IMR-90 (cell line): ENCODE results near the gene KRT5. TPM values are rescaled to one million over a fixed set of nuclear protein-coding genes. Genes with fewer than 3 reads are reported as not detected.

ENCODE experiments used
- ATAC-seq: fragments of 200-7000 bp; cut with Tn5 transposase; 2 replicates; pipeline ENCODE4 v1.9.1; 2020; ENCODE audit warnings: low read depth, mild to moderate bottlenecking, moderate library complexity
- BruUV-seq: library from RNA; stranded (reverse); fragments of 400-500 nt; replicated peaks from 2 replicates; lab custom pipeline; 2021; lab: Mats Ljungman, UMichigan
- CTCF ChIA-PET: fragments of 300-600 bp; formaldehyde crosslinking; extraction: SDS; loops from one replicate; lab custom pipeline; 2021; ENCODE audit warnings: antibody characterized with exemption; lab: Yijun Ruan, JAX
- POLR2A ChIA-PET: fragments of 300-600 bp; sonication (Branson Sonifier 250); formaldehyde crosslinking; loops from one replicate; lab custom pipeline; 2022; ENCODE audit warnings: antibody characterized with exemption; ENCODE audit not compliant: unreplicated experiment; lab: Charles Lee
- DNase-seq: peaks from one replicate; pipeline ENCODE4 v3.0.0; 2013
- H2AFZ ChIP-seq: replicated peaks from 2 replicates; pipeline ENCODE3; 2013; ENCODE audit warnings: low read length, mild to moderate bottlenecking; ENCODE audit not compliant: poor library complexity
- H2AK5ac ChIP-seq: 2 replicates; pipeline ENCODE4 v1.6.1; 2013; ENCODE audit warnings: low read depth, low read length, inconsistent platforms
- H2AK9ac ChIP-seq: replicated peaks from 2 replicates; pipeline ENCODE3; 2013; ENCODE audit warnings: mild to moderate bottlenecking, low read depth, low read length, moderate library complexity; ENCODE audit not compliant: poor library complexity
- H2BK120ac ChIP-seq: 2 replicates; pipeline ENCODE4 v1.6.1; 2013; ENCODE audit warnings: low read depth, low read length, inconsistent platforms
- H2BK15ac ChIP-seq: 3 replicates; pipeline ENCODE4 v1.6.1; 2013; ENCODE audit warnings: low read depth, low read length, inconsistent platforms
- H2BK20ac ChIP-seq: 2 replicates; pipeline ENCODE4 v1.6.1; 2013; ENCODE audit warnings: low read depth, mild to moderate bottlenecking, inconsistent platforms, low read length, moderate library complexity
- H2BK5ac ChIP-seq: 2 replicates; pipeline ENCODE4 v1.6.1; 2013; ENCODE audit warnings: mild to moderate bottlenecking, low read depth, low read length, inconsistent platforms; ENCODE audit not compliant: poor library complexity, severe bottlenecking
- H3K14ac ChIP-seq: replicated peaks from 2 replicates; pipeline ENCODE4 v1.6.1; 2013; ENCODE audit warnings: low read depth, low read length, inconsistent platforms
- H3K18ac ChIP-seq: 2 replicates; pipeline ENCODE4 v1.6.1; 2013; ENCODE audit warnings: low read depth, low read length, control low read depth
- H3K23ac ChIP-seq: 2 replicates; pipeline ENCODE4 v1.6.1; 2013; ENCODE audit warnings: low read depth, low read length, inconsistent platforms
- H3K27ac ChIP-seq: 2 replicates; pipeline ENCODE4 v1.5.1; 2013; ENCODE audit warnings: mild to moderate bottlenecking, control low read depth, low read length; ENCODE audit not compliant: insufficient read depth
- H3K27me3 ChIP-seq: 2 replicates; pipeline ENCODE4 v1.6.1; 2013; ENCODE audit warnings: low read length; ENCODE audit not compliant: control insufficient read depth, insufficient read depth
- H3K36me3 ChIP-seq: 2 replicates; pipeline ENCODE4 v1.6.1; 2013; ENCODE audit warnings: low read length, mixed read lengths; ENCODE audit not compliant: control insufficient read depth, insufficient read depth
- H3K4ac ChIP-seq: 2 replicates; pipeline ENCODE4 v1.6.1; 2013; ENCODE audit warnings: low read depth, low read length, inconsistent platforms
- H3K4me1 ChIP-seq: 2 replicates; pipeline ENCODE4 v1.6.1; 2013; ENCODE audit warnings: low read length, mixed read lengths; ENCODE audit not compliant: control insufficient read depth, insufficient read depth
- H3K4me2 ChIP-seq: 2 replicates; pipeline ENCODE4 v1.6.1; 2013; ENCODE audit warnings: low read depth, mild to moderate bottlenecking, control low read depth, low read length, moderate library complexity
- H3K4me3 ChIP-seq: 2 replicates; pipeline ENCODE4 v1.5.1; 2013; ENCODE audit warnings: low read depth, mild to moderate bottlenecking, control low read depth, low read length, moderate library complexity; ENCODE audit not compliant: insufficient read depth
- H3K56ac ChIP-seq: 2 replicates; pipeline ENCODE4 v1.6.1; 2013; ENCODE audit warnings: low read length, inconsistent platforms; ENCODE audit not compliant: insufficient read depth; ENCODE audit errors: extremely low read depth
- H3K79me1 ChIP-seq, 2 experiments: 2 replicates each; pipeline ENCODE4 v1.6.1; 2013; ENCODE audit warnings: low read length in 2 of 2, inconsistent platforms in 1 of 2, low read depth in 1 of 2
- H3K9ac ChIP-seq: 2 replicates; pipeline ENCODE4 v1.6.1; 2013; ENCODE audit warnings: low read depth, low read length, control low read depth
- H3K9me1 ChIP-seq: 2 replicates; pipeline ENCODE4 v1.6.1; 2013; ENCODE audit warnings: low read length, inconsistent platforms; ENCODE audit not compliant: insufficient read depth
- H3K9me3 ChIP-seq: 2 replicates; pipeline ENCODE4 v1.6.1; 2013; ENCODE audit warnings: low read length; ENCODE audit not compliant: control insufficient read depth, insufficient read depth
- H4K20me1 ChIP-seq: 2 replicates; pipeline ENCODE4 v1.6.1; 2013; ENCODE audit warnings: low read length, inconsistent platforms; ENCODE audit not compliant: insufficient read depth
- H4K5ac ChIP-seq: 2 replicates; pipeline ENCODE4 v1.6.1; 2013; ENCODE audit warnings: mild to moderate bottlenecking, low read depth, low read length, control low read depth
- H4K8ac ChIP-seq, 2 experiments: 2 replicates each; pipeline ENCODE4 v1.6.1; 2013; ENCODE audit warnings: low read depth in 2 of 2, low read length in 2 of 2, control low read depth in 1 of 2, inconsistent platforms in 1 of 2
- H4K91ac ChIP-seq: 2 replicates; pipeline ENCODE4 v1.6.1; 2013; ENCODE audit warnings: low read depth, low read length, inconsistent platforms; ENCODE audit not compliant: insufficient read depth
- BHLHE40 ChIP-seq: fragments of 150-350 bp; IDR thresholded peaks from 2 replicates; pipeline ENCODE4 v1.6.1; 2016; ENCODE audit warnings: mild to moderate bottlenecking, low read depth, low read length
- CEBPB ChIP-seq: IDR thresholded peaks from 2 replicates; pipeline ENCODE4 v1.6.1; 2012; ENCODE audit warnings: low read depth, low read length, improper control_type of control experiment
- CHD1 ChIP-seq: IDR thresholded peaks from 2 replicates; pipeline ENCODE4 v1.6.1; 2012; ENCODE audit warnings: low read depth, low read length, improper control_type of control experiment
- CTCF ChIP-seq: conservative IDR thresholded peaks from 2 replicates; pipeline ENCODE4 v1.5.1; 2012; ENCODE audit warnings: mild to moderate bottlenecking, low read depth, low read length, improper control_type of control experiment
- ELK1 ChIP-seq: fragments of 150-350 bp; IDR thresholded peaks from 2 replicates; pipeline ENCODE4 v1.6.1; 2016; ENCODE audit warnings: low read depth, mild to moderate bottlenecking, low read length, moderate library complexity, borderline replicate concordance
- FOS ChIP-seq: fragments of 150-350 bp; IDR thresholded peaks from 2 replicates; pipeline ENCODE4 v1.6.1; 2016; ENCODE audit warnings: low read depth, low read length
- MAFK ChIP-seq: IDR thresholded peaks from 2 replicates; pipeline ENCODE4 v1.6.1; 2012; ENCODE audit warnings: low read depth, low read length, improper control_type of control experiment
- MAZ ChIP-seq: IDR thresholded peaks from 2 replicates; pipeline ENCODE4 v1.6.1; 2012; ENCODE audit warnings: low read depth, mild to moderate bottlenecking, low read length, improper control_type of control experiment, moderate library complexity, borderline replicate concordance
- MXI1 ChIP-seq: IDR thresholded peaks from 2 replicates; pipeline ENCODE4 v1.6.1; 2012; ENCODE audit warnings: low read depth, mild to moderate bottlenecking, low read length, moderate library complexity, borderline replicate concordance
- POLR2A ChIP-seq: IDR thresholded peaks from 2 replicates; pipeline ENCODE4 v1.6.1; 2012; ENCODE audit warnings: mild to moderate bottlenecking, low read depth, low read length
- RAD21 ChIP-seq: IDR thresholded peaks from 2 replicates; pipeline ENCODE4 v1.6.1; 2012; ENCODE audit warnings: low read length, improper control_type of control experiment
- RCOR1 ChIP-seq: IDR thresholded peaks from 2 replicates; pipeline ENCODE4 v1.6.1; 2012; ENCODE audit warnings: mild to moderate bottlenecking, low read length, improper control_type of control experiment; ENCODE audit not compliant: insufficient replicate concordance
- RFX5 ChIP-seq: IDR thresholded peaks from 2 replicates; pipeline ENCODE4 v1.8.0; 2012; ENCODE audit warnings: low read depth, mild to moderate bottlenecking, low read length, moderate library complexity
- SMC3 ChIP-seq: fragments of 150-350 bp; IDR thresholded peaks from 2 replicates; pipeline ENCODE4 v1.6.1; 2016; ENCODE audit warnings: low read depth, mild to moderate bottlenecking, antibody characterized with exemption, low read length, moderate library complexity
- USF2 ChIP-seq: fragments of 150-350 bp; IDR thresholded peaks from 2 replicates; pipeline ENCODE4 v1.6.1; 2017; ENCODE audit warnings: mild to moderate bottlenecking, antibody characterized with exemption, low read length, low read depth
- WGBS, 2 experiments: methylation state at CpG; one replicate each; pipeline versions ENCODE4 v1.1.5 to v1.1.7; 2013; ENCODE audit warnings: missing lambda C conversion rate in 2 of 2; ENCODE audit not compliant: insufficient read length in 1 of 2; ENCODE audit errors: extremely low coverage in 2 of 2; 5-methylcytosine and 5-hydroxymethylcytosine counted together
- dilution Hi-C: fragments of 300-500 bp; cut with HindIII; formaldehyde crosslinking; loops from one replicate; pipeline ENCODE4 v1.14.3; 2018; ENCODE audit warnings: low sequenced_read_pairs; ENCODE audit not compliant: unreplicated experiment
- in situ Hi-C: fragments of 300-500 bp; cut with MboI; formaldehyde crosslinking; loops from 3 replicates; pipeline ENCODE4 v1.14.3; 2019; ENCODE audit warnings: low sequenced_read_pairs, inconsistent platforms, mixed read lengths
- intact Hi-C: fragments of 100-400 bp; cut with micrococcal nuclease; formaldehyde crosslinking; loops from 2 replicates; pipeline ENCODE4 v1.10.0; 2022
- polyA plus RNA-seq, 3 experiments: library from polyadenylated mRNA; depleted of rRNA; stranded (reverse); fragments of >200 nt; gene quantifications; 2 replicates each; pipeline ENCODE4 v1.2.3, GENCODE V29; 2012; ENCODE audit warnings: low replicate concordance in 1 of 3
- total RNA-seq: library from RNA; depleted of rRNA; stranded (reverse); fragments of >200 nt; gene quantifications from 2 replicates; pipeline ENCODE4 v1.2.3, GENCODE V29; 2012

KRT5 gene
- total and polyA plus RNA-seq, 2 of the 4 experiments (the other 2 are of a cell fraction): not detected

GRCh38 chr12:52521175-52521567, 977 bp upstream of the KRT5 start:
- peaks cover 39% of the 10 kb centered on the region for H3K27me3 ChIP-seq
- no peak overlapping the region for H3K14ac ChIP-seq
- no peaks in the 10 kb centered on the region for H3K79me1 ChIP-seq
- no peak overlapping the region for H4K5ac ChIP-seq
- H3K18ac ChIP-seq: no peak overlapping the region
- intact Hi-C loops (no loop called here), dilution Hi-C loops (no loop called here), in situ Hi-C loops (no loop called here)
- H4K8ac ChIP-seq: no peak overlapping the region
- no peak overlapping the region for H3K9ac ChIP-seq
- no TSS peak for BruUV-seq
- H3K4me1 ChIP-seq: no peaks in the 10 kb centered on the region
- ATAC-seq: no peak
- no peak overlapping the region for H2AFZ ChIP-seq
- H4K91ac ChIP-seq: no peak overlapping the region
- no peak overlapping the region for H3K4me3 ChIP-seq
- no peak overlapping the region for H2BK5ac ChIP-seq
- H4K20me1 ChIP-seq: no peaks in the 10 kb centered on the region; the same call in 1 of the 2 replicates
- no peak overlapping the region for H2BK120ac ChIP-seq
- ChIA-PET POLR2A (no interaction called here), CTCF (no interaction called here)
- H3K9me3 ChIP-seq: no peaks in the 10 kb centered on the region
- H2BK15ac ChIP-seq: no peak overlapping the region
- H2AK9ac ChIP-seq: no peak overlapping the region
- no peak overlapping the region for H3K27ac ChIP-seq
- WGBS, 2 experiments: no CpG with 5 or more reads among the region's 10 CpGs
- H3K4ac ChIP-seq: no peak overlapping the region
- DNase-seq: no peak
- H3K9me1 ChIP-seq: no peaks in the 10 kb centered on the region
- no peak overlapping the region for H3K23ac ChIP-seq
- no peak overlapping the region for H3K56ac ChIP-seq
- H2AK5ac ChIP-seq: no peak overlapping the region
- H3K36me3 ChIP-seq: no peaks in the 10 kb centered on the region
- no peak for TF ChIP-seq POLR2A
- no peak for TF ChIP-seq BHLHE40
- no peak for TF ChIP-seq CTCF
- no peak for TF ChIP-seq USF2
- TF ChIP-seq SMC3: no peak
- no peak for TF ChIP-seq RFX5
- TF ChIP-seq MAFK: no peak
- TF ChIP-seq CEBPB: no peak
- TF ChIP-seq MAZ: no peak
- TF ChIP-seq ELK1: no peak
- no peak for TF ChIP-seq RCOR1
- TF ChIP-seq MXI1: no peak
- TF ChIP-seq RAD21: no peak
- no peak for TF ChIP-seq FOS
- no peak for TF ChIP-seq CHD1
- H2BK20ac ChIP-seq: no peak overlapping the region
- no peak overlapping the region for H3K4me2 ChIP-seq
